HCT116 (cell line): Measurements from ENCODE around the gene ZNF143. TPM values are rescaled to one million over a fixed set of nuclear protein-coding genes. Genes with fewer than 3 reads are reported as not detected.

ENCODE experiments used
- ATAC-seq: fragments of 200-7000 bp; cut with Tn5 transposase; 2 replicates; pipeline ENCODE4 v1.9.1; 2020; ENCODE audit warnings: mild to moderate bottlenecking, moderate library complexity
- BruUV-seq: library from RNA; stranded (reverse); fragments of 400-500 nt; replicated peaks from 2 replicates; lab custom pipeline; 2021; lab: Mats Ljungman, UMichigan
- CTCF ChIA-PET: fragments of 300-600 bp; sonication (Branson Sonifier 250); formaldehyde crosslinking; loops from one replicate; lab custom pipeline; 2021; ENCODE audit warnings: antibody characterized with exemption; lab: Charles Lee
- POLR2A ChIA-PET: fragments of 300-600, 350-600 bp; sonication (Branson Sonifier 250); formaldehyde crosslinking; loops from one replicate; lab custom pipeline; 2021; ENCODE audit warnings: antibody characterized with exemption; lab: Charles Lee
- RAD21 ChIA-PET, 2 experiments: fragments of 300-600 bp; sonication (Branson Sonifier 250); formaldehyde crosslinking; loops; one replicate each; lab custom pipeline; 2023; ENCODE audit warnings: low total read pairs in 2 of 2; ENCODE audit not compliant: uncharacterized antibody in 2 of 2, unreplicated experiment in 2 of 2, low non-redundant PET in 1 of 2; lab: Charles Lee
- DNase-seq: peaks from one replicate; pipeline ENCODE4 v3.0.0-alpha.2; 2010; ENCODE audit warnings: low read depth, low spot score
- H2AFZ ChIP-seq: fragments of 200-600 bp; shearing (Covaris generic), sonication (generic); 2 replicates; pipeline ENCODE4 v1.6.1; 2017; ENCODE audit warnings: low read depth, mixed run types, mixed read lengths, antibody characterized with exemption, low read length; ENCODE audit not compliant: poor library complexity, severe bottlenecking
- H3K27ac ChIP-seq: 2 replicates; pipeline ENCODE4 v1.5.1; 2012; ENCODE audit warnings: low read depth, low read length
- H3K27me3 ChIP-seq: fragments of 200-600 bp; sonication (generic); 2 replicates; pipeline ENCODE4 v1.6.1; 2016; ENCODE audit warnings: mixed run types, low read length, mixed read lengths; ENCODE audit not compliant: insufficient read depth
- H3K36me3 ChIP-seq, 2 experiments: fragments of 200-500 bp in 1 of 2; fragments of 200-600 bp in 1 of 2; sonication (Bioruptor generic) in 1 of 2; sonication (generic) in 1 of 2; 2 replicates each; pipeline versions ENCODE4 v1.5.1 to v1.6.1; 2014 to 2016; ENCODE audit warnings: low read length in 2 of 2, inconsistent platforms in 1 of 2, mixed read lengths in 1 of 2, mixed run types in 1 of 2; ENCODE audit not compliant: insufficient read depth in 2 of 2, control insufficient read depth in 1 of 2
- H3K4me1 ChIP-seq, 2 experiments: fragments of 200-600 bp in 1 of 2; sonication (generic) in 1 of 2; 2 replicates each; pipeline versions ENCODE4 v1.5.1 to v1.6.1; 2012 to 2017; ENCODE audit warnings: low read length in 2 of 2, inconsistent platforms in 1 of 2, mild to moderate bottlenecking in 1 of 2, mixed read lengths in 1 of 2, mixed run types in 1 of 2, moderate library complexity in 1 of 2; ENCODE audit not compliant: insufficient read depth in 2 of 2, control insufficient read depth in 1 of 2
- H3K4me2 ChIP-seq: fragments of 200-600 bp; sonication (generic); 2 replicates; pipeline ENCODE4 v1.6.1; 2017; ENCODE audit warnings: mixed run types, low read length, mixed read lengths
- H3K4me3 ChIP-seq, 2 experiments: fragments of 200-600 bp in 1 of 2; sonication (generic) in 1 of 2; replicated peaks in 1 of 2; 2 replicates each; pipeline ENCODE4 v1.5.1; 2011 to 2016; ENCODE audit warnings: low read length in 2 of 2, control low read depth in 1 of 2, low read depth in 1 of 2, mild to moderate bottlenecking in 1 of 2, mixed read lengths in 1 of 2, mixed run types in 1 of 2
- H3K79me2 ChIP-seq: fragments of 200-600 bp; sonication (generic); 2 replicates; pipeline ENCODE4 v1.6.1; 2017; ENCODE audit warnings: mild to moderate bottlenecking, mixed run types, low read length, moderate library complexity, mixed read lengths; ENCODE audit not compliant: insufficient read depth
- H3K9ac ChIP-seq: fragments of 200-600 bp; sonication (generic); 2 replicates; pipeline ENCODE4 v1.6.1; 2016; ENCODE audit warnings: low read length, mixed read lengths
- H3K9me2 ChIP-seq: fragments of 200-600 bp; sonication (generic), shearing (Covaris generic); 2 replicates; pipeline ENCODE4 v1.6.1; 2017; ENCODE audit warnings: mixed run types, mild to moderate bottlenecking, moderate library complexity; ENCODE audit not compliant: insufficient read depth
- H3K9me3 ChIP-seq, 2 experiments: fragments of 200-500 bp in 1 of 2; fragments of 200-600 bp in 1 of 2; sonication (Bioruptor generic) in 1 of 2; sonication (generic) in 1 of 2; 2 replicates each; pipeline ENCODE4 v1.6.1; 2014 to 2017; ENCODE audit warnings: low read length in 2 of 2, mixed read lengths in 2 of 2, inconsistent platforms in 1 of 2, low read depth in 1 of 2, mild to moderate bottlenecking in 1 of 2, mixed run types in 1 of 2, moderate library complexity in 1 of 2; ENCODE audit not compliant: control insufficient read depth in 1 of 2, insufficient read depth in 1 of 2
- H4K20me1 ChIP-seq: fragments of 200-600 bp; sonication (generic), shearing (Covaris generic); 2 replicates; pipeline ENCODE4 v1.6.1; 2017; ENCODE audit warnings: mixed run types, mild to moderate bottlenecking, moderate library complexity; ENCODE audit not compliant: insufficient read depth
- ATF3 ChIP-seq: IDR thresholded peaks from 2 replicates; pipeline ENCODE4 v1.6.1; 2012
- CBX3 ChIP-seq: IDR thresholded peaks from 2 replicates; pipeline ENCODE4 v1.6.1; 2012; ENCODE audit warnings: low read depth
- CEBPB ChIP-seq: IDR thresholded peaks from 2 replicates; pipeline ENCODE4 v1.6.1; 2012; ENCODE audit warnings: low read depth
- EGR1 ChIP-seq: IDR thresholded peaks from 2 replicates; pipeline ENCODE4 v1.6.1; 2012; ENCODE audit warnings: low read depth
- ELF1 ChIP-seq: IDR thresholded peaks from 2 replicates; pipeline ENCODE4 v1.6.1; 2012; ENCODE audit warnings: low read depth, borderline replicate concordance
- EZH2phosphoT487 ChIP-seq: fragments of 200-600 bp; IDR thresholded peaks from 2 replicates; pipeline ENCODE4 v1.6.1; 2018; ENCODE audit warnings: antibody characterized with exemption, borderline replicate concordance
- FOSL1 ChIP-seq: IDR thresholded peaks from 2 replicates; pipeline ENCODE4 v1.6.1; 2012; ENCODE audit warnings: low read depth
- JUND ChIP-seq: IDR thresholded peaks from 2 replicates; pipeline ENCODE4 v1.6.1; 2012
- POLR2AphosphoS5 ChIP-seq: IDR thresholded peaks from 2 replicates; pipeline ENCODE4 v1.6.1; 2011; ENCODE audit warnings: mild to moderate bottlenecking, low read depth, low read length, moderate library complexity
- RAD21 ChIP-seq: IDR thresholded peaks from 2 replicates; pipeline ENCODE4 v1.6.1; 2012; ENCODE audit warnings: low read depth, mild to moderate bottlenecking
- REST ChIP-seq: IDR thresholded peaks from 2 replicates; pipeline ENCODE4 v1.6.1; 2012; ENCODE audit warnings: low read depth
- SIN3A ChIP-seq: IDR thresholded peaks from 2 replicates; pipeline ENCODE4 v1.6.1; 2012; ENCODE audit warnings: low read depth
- TCF7L2 ChIP-seq: IDR thresholded peaks from 2 replicates; pipeline ENCODE4 v1.7.0; 2011; ENCODE audit warnings: borderline replicate concordance, inconsistent platforms; ENCODE audit not compliant: insufficient read depth, insufficient read length; ENCODE audit errors: extremely low read depth
- ZFX ChIP-seq: fragments of 450-650 bp; IDR thresholded peaks from 2 replicates; pipeline ENCODE4 v1.6.1; 2017
- ZNF274 ChIP-seq: fragments of 200-500 bp; sonication (Bioruptor generic); IDR thresholded peaks from 2 replicates; pipeline ENCODE4 v1.6.1; 2014; ENCODE audit warnings: mild to moderate bottlenecking, low read depth, low read length, inconsistent platforms
- intact Hi-C: fragments of 100-400 bp; cut with micrococcal nuclease; formaldehyde crosslinking; loops from 2 replicates; pipeline ENCODE4 v1.10.0; 2022
- total RNA-seq: library from RNA; stranded (reverse); gene quantifications from one replicate; pipeline ENCODE4 v1.2.1, GENCODE V29; 2021; ENCODE audit not compliant: unreplicated experiment

Gene ZNF143
- total RNA-seq, 1 experiment from 2014 or later: 27.5 TPM

GRCh38 chr11:9461063-9461759 is 399 bp downstream of the ZNF143 start (continued):
- TF ChIP-seq REST (no peak), RAD21 (no peak; the same call in 1 of the 2 replicates), FOSL1 (no peak), ZFX (peak; percentile 96), POLR2AphosphoS5 (peak; percentile 99), EGR1 (no peak), ZNF274 (no peak), TCF7L2 (no peak)

DNA sequence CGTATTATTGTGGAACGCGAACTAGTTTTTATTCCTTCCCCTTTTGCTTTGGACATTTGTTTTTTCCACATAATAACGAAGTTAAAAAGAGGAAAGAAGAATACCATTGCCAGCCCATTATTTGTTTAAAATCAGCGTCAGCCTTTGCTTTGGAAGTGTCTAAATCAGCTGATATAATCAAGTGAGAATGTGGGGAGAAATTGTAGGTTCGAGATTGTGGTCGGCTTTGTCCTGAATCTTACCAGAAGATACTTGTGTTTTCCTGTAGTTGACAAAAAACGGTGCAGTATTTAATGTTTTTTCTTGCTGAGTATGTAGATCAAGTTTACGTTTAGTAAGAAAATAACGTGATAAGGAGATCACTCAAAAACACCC is 935 bp downstream of the ZNF143 start:
- TSS peak; percentile 89 for BruUV-seq
- Histone ChIP-seq H4K20me1 (no peaks in the 10 kb centered on the region), H3K9me3 (no peaks in the 10 kb centered on the region), H3K4me3 (peak overlapping the region; percentile 58 to 69), H3K4me1 (peaks cover 10 to 27% of the 10 kb centered on the region in 2 experiments), H3K79me2 (peaks cover 63% of the 10 kb centered on the region), H3K4me2 (peak overlapping the region; percentile 83), H3K9ac (peak overlapping the region; percentile 89), H2AFZ (no peak overlapping the region), H3K9me2 (no peaks in the 10 kb centered on the region), H3K36me3 (no peaks in the 10 kb centered on the region), H3K27me3 (no peaks in the 10 kb centered on the region), H3K27ac (peak overlapping the region; percentile 97)
- intact Hi-C loops: loop anchor here (2.0 to 5.0 kb wide), 2 partner anchors 97 to 151 kb away; no protein-coding TSS in a partner anchor
- ChIA-PET CTCF (interaction anchor here (1.0 kb wide), 1 partner anchor 45 kb away, joined by 3 read pairs; no protein-coding TSS in a partner anchor), RAD21 (no interaction called here), POLR2A (interaction anchor here (1.0 to 2.7 kb wide), 4 partner anchors 13 to 151 kb away, joined by 3 to 12 read pairs (median 5); no protein-coding TSS in a partner anchor)
- TF ChIP-seq JUND: no peak
- no peak for TF ChIP-seq ATF3
- TF ChIP-seq EGR1: no peak
- TF ChIP-seq CBX3: no peak
- TF ChIP-seq RAD21: no peak; the same call in 1 of the 2 replicates
- TF ChIP-seq CEBPB: no peak
- no peak for TF ChIP-seq EZH2phosphoT487
- TF ChIP-seq FOSL1: no peak
- TF ChIP-seq SIN3A: no peak
- TF ChIP-seq POLR2AphosphoS5: no peak
- TF ChIP-seq ELF1: no peak
- no peak for DNase-seq
- no peak for ATAC-seq
